ENCODE results near the gene DOK6. TPM values are rescaled to one million over a fixed set of nuclear protein-coding genes. Genes with fewer than 3 reads are reported as not detected.

The DOK6 gene
- polyA plus RNA-seq, 1 experiment = 0.55 TPM

DNA sequence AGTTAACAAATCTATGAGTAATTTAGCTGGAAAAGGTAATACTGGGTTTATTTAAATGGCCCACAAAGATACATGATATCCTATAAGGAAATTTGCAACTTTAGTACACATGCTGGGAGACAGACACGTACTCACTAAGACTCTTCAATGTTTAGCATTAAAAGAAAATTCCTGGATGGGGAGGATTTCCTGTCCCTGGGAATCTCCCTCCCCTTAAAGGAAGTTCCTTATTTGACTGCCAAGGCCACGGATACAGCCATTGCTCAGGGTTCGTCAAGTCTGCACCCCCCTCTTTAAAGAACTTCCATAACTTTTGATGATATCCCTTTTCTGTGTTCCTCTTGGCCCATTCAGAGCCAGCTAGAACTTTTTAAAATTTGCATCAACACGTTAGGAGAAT, 279.4 kb downstream of the DOK6 start:
- DNase-seq (ENCODE audit: low read depth) = no peak
- H3K4me3 ChIP-seq (ENCODE audit: low read depth, low read length) = no peak overlapping the region
- no peaks in the 10 kb centered on the region for H3K27me3 ChIP-seq (ENCODE audit: control insufficient read depth, insufficient read depth, low read length)
- TF ChIP-seq, protein P1, sequence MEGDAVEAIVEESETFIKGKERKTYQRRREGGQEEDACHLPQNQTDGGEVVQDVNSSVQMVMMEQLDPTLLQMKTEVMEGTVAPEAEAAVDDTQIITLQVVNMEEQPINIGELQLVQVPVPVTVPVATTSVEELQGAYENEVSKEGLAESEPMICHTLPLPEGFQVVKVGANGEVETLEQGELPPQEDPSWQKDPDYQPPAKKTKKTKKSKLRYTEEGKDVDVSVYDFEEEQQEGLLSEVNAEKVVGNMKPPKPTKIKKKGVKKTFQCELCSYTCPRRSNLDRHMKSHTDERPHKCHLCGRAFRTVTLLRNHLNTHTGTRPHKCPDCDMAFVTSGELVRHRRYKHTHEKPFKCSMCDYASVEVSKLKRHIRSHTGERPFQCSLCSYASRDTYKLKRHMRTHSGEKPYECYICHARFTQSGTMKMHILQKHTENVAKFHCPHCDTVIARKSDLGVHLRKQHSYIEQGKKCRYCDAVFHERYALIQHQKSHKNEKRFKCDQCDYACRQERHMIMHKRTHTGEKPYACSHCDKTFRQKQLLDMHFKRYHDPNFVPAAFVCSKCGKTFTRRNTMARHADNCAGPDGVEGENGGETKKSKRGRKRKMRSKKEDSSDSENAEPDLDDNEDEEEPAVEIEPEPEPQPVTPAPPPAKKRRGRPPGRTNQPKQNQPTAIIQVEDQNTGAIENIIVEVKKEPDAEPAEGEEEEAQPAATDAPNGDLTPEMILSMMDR (IDR thresholded peaks at IDR 0.05; ENCODE audit: insufficient read depth, low read depth, low read length) = no peak
- ChIA-PET CTCF (no interaction called here), POLR2A (no interaction called here)
- H3K36me3 ChIP-seq (ENCODE audit: control insufficient read depth, insufficient read depth, low read length) = no peaks in the 10 kb centered on the region

DNA sequence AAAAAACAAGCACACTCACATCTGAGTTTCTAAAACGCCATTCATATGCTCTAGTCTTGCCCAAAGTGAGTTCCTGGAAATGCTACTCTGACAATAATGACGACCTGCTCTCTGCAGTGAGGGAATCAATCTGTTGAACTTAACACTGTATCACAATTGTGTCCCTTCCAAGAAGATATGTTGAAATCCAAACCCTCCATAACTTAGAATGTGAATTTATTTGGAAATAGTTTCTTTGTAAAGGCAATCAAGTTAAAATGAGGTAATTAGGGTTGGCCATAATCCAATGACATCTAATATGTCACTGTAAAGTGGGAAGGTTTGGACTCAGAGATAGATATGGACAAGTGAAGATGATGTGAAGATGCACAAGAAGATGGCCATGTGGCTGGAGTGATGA, 282.5 kb downstream of the DOK6 start:
- ChIA-PET CTCF (no interaction called here), POLR2A (no interaction called here)
- no peak overlapping the region for H3K4me3 ChIP-seq (ENCODE audit: low read depth, low read length)
- no peak for DNase-seq (ENCODE audit: low read depth)
- TF ChIP-seq, protein P1 (IDR thresholded peaks at IDR 0.05; ENCODE audit: insufficient read depth, low read depth, low read length) = no peak
- H3K36me3 ChIP-seq (ENCODE audit: control insufficient read depth, insufficient read depth, low read length) = no peaks in the 10 kb centered on the region
- H3K27me3 ChIP-seq (ENCODE audit: control insufficient read depth, insufficient read depth, low read length) = no peaks in the 10 kb centered on the region

DNA sequence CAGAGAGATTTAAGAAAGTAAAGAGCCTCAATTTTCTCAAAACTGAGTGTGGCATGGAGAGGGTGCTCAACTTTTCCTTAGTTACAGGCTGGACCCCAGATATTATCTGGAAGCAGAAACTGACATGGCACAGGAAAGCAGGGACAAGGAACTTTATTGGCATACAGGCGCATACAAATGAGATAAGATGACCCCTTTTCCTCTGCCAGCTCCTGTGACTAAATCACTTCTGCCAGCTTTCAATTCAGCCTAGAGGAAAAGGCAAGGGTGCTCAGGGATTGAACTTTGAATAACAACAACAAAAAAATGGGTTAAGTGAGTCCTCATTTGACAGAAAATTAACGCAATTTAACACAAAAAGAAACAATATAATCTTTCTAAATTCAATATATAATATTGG, 284.1 kb downstream of the DOK6 start:
- CTCF ChIA-PET = no interaction called here
- POLR2A ChIA-PET = no interaction called here
- DNase-seq (ENCODE audit: low read depth) = no peak
- H3K27me3 ChIP-seq (ENCODE audit: control insufficient read depth, insufficient read depth, low read length) = no peaks in the 10 kb centered on the region
- TF ChIP-seq, protein P1 (IDR thresholded peaks at IDR 0.05; ENCODE audit: insufficient read depth, low read depth, low read length) = no peak
- no peak overlapping the region for H3K4me3 ChIP-seq (ENCODE audit: low read depth, low read length)
- no peaks in the 10 kb centered on the region for H3K36me3 ChIP-seq (ENCODE audit: control insufficient read depth, insufficient read depth, low read length)

DNA sequence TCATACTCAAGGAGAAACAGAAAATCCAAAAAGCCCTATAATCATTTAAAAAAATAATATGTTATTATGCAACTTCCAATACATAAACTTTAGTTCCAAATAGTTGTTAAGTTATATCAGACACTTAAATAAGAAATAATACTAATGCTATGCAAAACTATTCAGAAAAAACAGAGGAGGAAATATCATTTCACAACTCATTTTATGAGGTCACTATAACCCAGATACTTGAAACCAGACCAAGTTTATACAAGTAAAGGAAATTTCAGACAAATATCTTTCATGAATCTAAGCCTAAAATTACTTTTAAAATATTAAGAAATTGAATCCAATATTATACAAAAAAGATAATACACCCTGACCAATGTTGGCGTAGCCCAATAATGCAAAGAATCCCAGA, 286.2 kb downstream of the DOK6 start:
- Histone ChIP-seq H3K36me3 (ENCODE audit: control insufficient read depth, insufficient read depth, low read length) (no peaks in the 10 kb centered on the region), H3K27me3 (ENCODE audit: control insufficient read depth, insufficient read depth, low read length) (no peaks in the 10 kb centered on the region), H3K4me3 (ENCODE audit: low read depth, low read length) (no peak overlapping the region)
- POLR2A ChIA-PET = no interaction called here
- no peak for DNase-seq (ENCODE audit: low read depth)
- CTCF ChIA-PET = interaction anchor here (1.3 kb wide), 1 partner anchor 13 kb away, joined by 3 read pairs; no protein-coding TSS in a partner anchor
- TF ChIP-seq, protein P1 (IDR thresholded peaks at IDR 0.05; ENCODE audit: insufficient read depth, low read depth, low read length) = no peak

DNA sequence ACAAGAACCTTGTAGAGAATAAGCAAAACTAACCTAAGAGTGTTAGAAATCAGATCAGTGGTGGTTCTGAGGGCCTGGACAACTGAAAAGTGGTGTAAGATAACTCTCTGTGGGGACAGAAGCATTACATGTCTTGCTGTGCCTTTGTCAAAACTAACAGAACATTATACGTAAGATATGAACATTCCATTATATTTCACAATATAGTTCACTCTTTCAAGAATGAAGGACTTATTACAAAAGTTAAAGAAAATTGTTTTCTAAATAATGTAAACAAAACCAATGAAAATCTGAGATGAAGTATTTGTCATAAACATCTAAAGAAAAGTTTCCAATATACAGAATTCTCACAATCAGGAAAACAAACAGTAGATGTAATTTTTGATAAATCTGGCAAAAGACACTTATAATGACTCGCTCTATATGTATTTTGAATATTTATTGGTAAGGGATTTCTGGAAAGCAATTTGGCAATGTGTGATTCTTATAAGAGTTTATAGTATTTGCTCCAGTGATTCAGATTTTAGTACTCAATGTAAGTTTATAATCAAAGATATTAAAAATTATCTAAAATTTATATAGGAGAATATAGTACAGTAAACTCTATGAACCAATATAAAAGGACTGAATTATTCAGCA, 288.6 kb downstream of the DOK6 start:
- no peaks in the 10 kb centered on the region for H3K36me3 ChIP-seq (ENCODE audit: control insufficient read depth, insufficient read depth, low read length)
- no peak overlapping the region for H3K4me3 ChIP-seq (ENCODE audit: low read depth, low read length)
- no peak for DNase-seq (ENCODE audit: low read depth)
- ChIA-PET POLR2A (no interaction called here), CTCF (no interaction called here)
- H3K27me3 ChIP-seq (ENCODE audit: control insufficient read depth, insufficient read depth, low read length) = no peaks in the 10 kb centered on the region
- TF ChIP-seq, protein P1 (IDR thresholded peaks at IDR 0.05; ENCODE audit: insufficient read depth, low read depth, low read length) = no peak
